Activated T-helper 1 cell treated with anti-CD3 and anti-CD28 coated beads, Interleukin-12 subunit alpha, Interleukin-12 subunit beta, Interleukin-2, Interleukin-4 antibody, amounts not matched to agents 30 ng/mL and 10 ng/mL and 1 ng/mL, durations not matched to agents 14 hours and 24 hours and 36 hours (primary cell): ENCODE data around the gene ZFAND3. TPM values are rescaled to one million over a fixed set of nuclear protein-coding genes. Genes with fewer than 3 reads are reported as not detected.
"Not testable (repeated sequence)": the region's sequence is repeated elsewhere in the genome, so short reads cannot be mapped to it uniquely, and the experiment has no call there.

ENCODE experiments used
- DNase-seq: peaks from one replicate; pipeline ENCODE4 v3.0.0; 2021; ENCODE audit warnings: low spot score
- H3K27ac Mint-ChIP-seq: one replicate; pipeline ENCODE4 v1.8.0; 2021; ENCODE audit warnings: mild to moderate bottlenecking, mixed read lengths
- H3K27me3 Mint-ChIP-seq: one replicate; pipeline ENCODE4 v1.8.0; 2022; ENCODE audit warnings: mild to moderate bottlenecking, moderate library complexity, mixed read lengths; ENCODE audit not compliant: insufficient read depth
- H3K36me3 Mint-ChIP-seq: one replicate; pipeline ENCODE4 v1.8.0; 2021; ENCODE audit warnings: low read depth, mixed read lengths
- H3K4me1 Mint-ChIP-seq: one replicate; pipeline ENCODE4 v1.8.0; 2021; ENCODE audit warnings: low read depth, mixed read lengths
- H3K4me3 Mint-ChIP-seq: one replicate; pipeline ENCODE4 v1.8.0; 2021; ENCODE audit warnings: mild to moderate bottlenecking, moderate library complexity, mixed read lengths
- H3K9me3 Mint-ChIP-seq: one replicate; pipeline ENCODE4 v1.8.0; 2021; ENCODE audit warnings: mixed read lengths
- intact Hi-C: fragments of 100-400 bp; cut with micrococcal nuclease; formaldehyde crosslinking; loops from one replicate; pipeline ENCODE4 v1.15.1; 2024
- total RNA-seq: library from RNA; stranded (reverse); gene quantifications from 2 replicates; pipeline ENCODE4 v1.2.3, GENCODE V29; 2022

Gene ZFAND3
- total RNA-seq, 1 donor from 2014 or later = 44.1 TPM

GRCh38 chr6:37987559-37987958 lies 168.0 kb downstream of the ZFAND3 start:
- no peak overlapping the region for H3K4me3 Mint-ChIP-seq
- no peak overlapping the region for H3K27ac Mint-ChIP-seq
- H3K27me3 Mint-ChIP-seq = no peaks in the 10 kb centered on the region
- intact Hi-C loops = loop anchor here (2.0 to 5.0 kb wide), 3 partner anchors 41 to 119 kb away; no protein-coding TSS in a partner anchor
- H3K9me3 Mint-ChIP-seq = no peaks in the 10 kb centered on the region
- no peaks in the 10 kb centered on the region for H3K36me3 Mint-ChIP-seq
- peaks cover 56% of the 10 kb centered on the region for H3K4me1 Mint-ChIP-seq
- DNase-seq = no peak

DNA sequence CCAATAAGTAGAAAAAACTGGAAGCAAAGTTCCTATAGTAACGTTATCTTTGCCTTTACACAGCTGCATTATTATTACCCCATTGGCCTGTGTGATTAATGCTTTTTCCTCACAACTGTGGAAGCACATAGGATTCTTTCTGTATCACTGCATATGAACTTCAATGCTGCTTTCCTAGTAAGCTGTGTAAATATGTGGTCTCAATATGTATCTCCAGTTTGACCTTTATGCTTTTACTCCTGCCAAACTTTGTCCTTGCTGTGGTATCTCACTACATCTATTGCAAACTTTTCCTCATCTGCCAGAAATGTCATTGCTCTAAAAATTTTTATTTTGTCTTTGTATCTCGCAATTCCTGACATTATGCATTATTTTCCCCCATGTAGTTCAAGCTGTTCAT lies 168.6 kb downstream of the ZFAND3 start:
- H3K27ac Mint-ChIP-seq = no peak overlapping the region
- no peak for DNase-seq
- H3K9me3 Mint-ChIP-seq = no peaks in the 10 kb centered on the region
- intact Hi-C loops = loop anchor here (5.0 kb wide), 1 partner anchor 69 kb away; no protein-coding TSS in a partner anchor
- H3K36me3 Mint-ChIP-seq = no peaks in the 10 kb centered on the region
- no peaks in the 10 kb centered on the region for H3K27me3 Mint-ChIP-seq
- H3K4me1 Mint-ChIP-seq = peaks cover 56% of the 10 kb centered on the region
- H3K4me3 Mint-ChIP-seq = no peak overlapping the region

DNA sequence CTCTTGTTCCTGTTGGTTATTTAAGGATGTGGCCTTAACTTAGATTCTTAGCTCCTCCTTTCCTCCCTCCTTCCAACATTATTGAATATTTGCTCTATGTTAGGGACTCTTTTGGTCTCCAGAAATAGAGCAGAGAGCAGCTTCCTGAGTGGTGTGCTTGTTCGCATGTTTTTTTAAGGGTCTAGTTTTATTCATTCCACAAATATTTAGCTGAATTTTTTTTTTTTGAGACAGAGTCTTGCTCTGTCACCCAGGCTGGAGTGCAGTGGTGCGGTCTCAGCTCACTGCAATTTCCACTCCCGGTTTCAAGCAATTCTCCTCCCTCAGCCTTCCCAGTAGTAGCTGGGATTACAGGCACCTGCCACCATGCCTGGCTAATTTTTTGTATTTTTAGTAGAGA lies 169.2 kb downstream of the ZFAND3 start:
- intact Hi-C loops = loop anchor here (5.0 kb wide), 1 partner anchor 69 kb away; no protein-coding TSS in a partner anchor
- no peak overlapping the region for H3K27ac Mint-ChIP-seq

DNA sequence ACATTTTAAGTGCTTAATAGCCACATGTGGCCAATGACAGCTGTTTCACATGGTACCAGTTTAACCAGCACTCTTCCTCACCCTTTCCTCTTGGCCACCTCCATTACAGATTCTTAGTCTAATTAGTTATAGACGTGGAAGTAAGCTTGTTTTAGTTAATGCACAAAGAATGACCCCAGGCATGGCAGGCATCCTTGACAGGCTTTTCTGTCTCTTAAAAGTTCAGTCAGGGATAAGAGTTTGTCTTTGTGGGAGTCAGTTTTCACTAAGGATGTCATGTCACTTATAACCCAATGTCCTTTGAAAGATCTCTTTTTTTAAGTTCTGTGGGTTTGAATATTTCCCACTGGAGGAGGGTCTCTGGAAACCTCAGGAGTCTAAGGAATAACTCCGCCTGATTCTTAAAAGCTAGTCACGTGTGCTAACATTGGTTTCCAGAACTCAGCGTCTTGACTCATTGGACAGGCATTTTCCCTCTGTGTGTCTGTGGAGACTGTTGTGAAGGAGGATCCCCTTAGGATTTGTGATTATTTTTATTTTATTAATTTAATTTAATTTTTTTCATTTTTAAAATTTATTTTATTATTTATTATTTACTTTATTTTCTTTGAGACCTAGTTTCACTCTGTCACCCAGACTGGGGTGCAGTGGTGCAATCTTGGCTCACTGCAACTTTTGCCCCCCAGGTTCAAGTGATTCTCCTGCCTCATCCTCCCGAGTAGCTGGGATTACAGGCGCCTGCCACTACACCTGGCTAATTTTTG lies 171.4 kb downstream of the ZFAND3 start:
- Mint-ChIP-seq H3K9me3 (no peaks in the 10 kb centered on the region), H3K27me3 (no peaks in the 10 kb centered on the region), H3K36me3 (no peaks in the 10 kb centered on the region), H3K4me3 (no peak overlapping the region), H3K4me1 (peaks cover 38% of the 10 kb centered on the region), H3K27ac (no peak overlapping the region)
- no peak for DNase-seq
- intact Hi-C loops = no loop called here

More for the DNA sequence above, 169.2 kb downstream of the ZFAND3 start:
- Mint-ChIP-seq H3K4me3 (no peak overlapping the region), H3K4me1 (peaks cover 53% of the 10 kb centered on the region), H3K36me3 (no peaks in the 10 kb centered on the region), H3K27me3 (no peaks in the 10 kb centered on the region), H3K9me3 (no peaks in the 10 kb centered on the region)
- DNase-seq = no peak

GRCh38 chr6:37992749-37993148 lies 173.2 kb downstream of the ZFAND3 start:
- H3K36me3 Mint-ChIP-seq = no peaks in the 10 kb centered on the region
- no peak for DNase-seq
- peaks cover 20% of the 10 kb centered on the region for H3K4me1 Mint-ChIP-seq
- H3K4me3 Mint-ChIP-seq = no peak overlapping the region
- no peak overlapping the region for H3K27ac Mint-ChIP-seq
- H3K27me3 Mint-ChIP-seq = no peaks in the 10 kb centered on the region
- H3K9me3 Mint-ChIP-seq = no peaks in the 10 kb centered on the region
- intact Hi-C loops = no loop called here

DNA sequence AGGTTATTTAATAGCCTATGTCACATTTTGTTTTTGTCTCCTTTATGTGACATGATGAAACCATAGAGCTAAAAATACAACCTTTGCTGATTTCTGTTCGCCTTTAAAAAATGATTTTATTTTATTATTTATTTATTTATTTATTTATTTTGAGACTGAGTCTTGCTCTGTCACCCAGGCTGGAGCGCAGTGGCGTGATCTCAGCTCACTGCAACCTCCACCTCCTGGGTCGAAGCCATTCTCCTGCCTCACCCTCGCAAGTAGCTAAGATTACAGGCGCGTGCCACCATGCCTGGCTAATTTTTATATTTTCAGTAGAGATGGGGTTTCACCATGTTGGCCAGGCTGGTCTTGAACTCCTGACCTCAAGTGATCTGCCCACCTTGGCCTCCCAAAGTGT lies 173.7 kb downstream of the ZFAND3 start:
- DNase-seq, H3K27ac Mint-ChIP-seq, H3K27me3 Mint-ChIP-seq, intact Hi-C loops, H3K36me3 Mint-ChIP-seq, H3K4me3 Mint-ChIP-seq, H3K9me3 Mint-ChIP-seq: not testable (repeated sequence)
- H3K4me1 Mint-ChIP-seq = peaks cover 19% of the 10 kb centered on the region

DNA sequence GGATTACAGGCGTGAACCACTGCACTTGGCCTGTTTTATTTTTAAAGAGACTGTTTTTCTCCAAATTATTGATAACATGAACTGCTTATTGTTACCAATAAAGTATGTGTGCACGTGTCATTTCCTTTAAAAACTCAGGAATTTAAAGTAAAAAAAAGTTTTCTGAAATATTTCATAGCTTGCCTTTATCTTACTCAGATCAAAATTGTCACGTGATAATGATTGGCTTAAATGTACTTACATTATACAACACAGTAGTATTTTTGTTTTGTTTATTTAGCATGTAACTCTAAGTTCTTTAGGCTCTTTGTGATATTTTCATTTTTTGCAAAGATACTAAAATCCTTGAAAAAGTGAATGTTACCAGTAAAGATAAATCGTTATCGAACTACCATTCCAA lies 174.1 kb downstream of the ZFAND3 start:
- H3K9me3 Mint-ChIP-seq = no peaks in the 10 kb centered on the region
- no peaks in the 10 kb centered on the region for H3K36me3 Mint-ChIP-seq
- H3K27me3 Mint-ChIP-seq = no peaks in the 10 kb centered on the region
- peaks cover 15% of the 10 kb centered on the region for H3K4me1 Mint-ChIP-seq
- H3K27ac Mint-ChIP-seq = no peak overlapping the region
- intact Hi-C loops = no loop called here
- no peak overlapping the region for H3K4me3 Mint-ChIP-seq
- no peak for DNase-seq

GRCh38 chr6:37994223-37994622 lies 174.7 kb downstream of the ZFAND3 start:
- no peaks in the 10 kb centered on the region for H3K9me3 Mint-ChIP-seq

GRCh38 chr6:37998366-37998765 lies 178.8 kb downstream of the ZFAND3 start:
- H3K36me3 Mint-ChIP-seq = no peaks in the 10 kb centered on the region
- H3K4me3 Mint-ChIP-seq = no peak overlapping the region
- H3K27ac Mint-ChIP-seq = no peak overlapping the region
- DNase-seq = no peak
- H3K9me3 Mint-ChIP-seq = no peaks in the 10 kb centered on the region
- H3K27me3 Mint-ChIP-seq = no peaks in the 10 kb centered on the region
- H3K4me1 Mint-ChIP-seq = no peaks in the 10 kb centered on the region
- intact Hi-C loops = no loop called here

More at GRCh38 chr6:37994223-37994622, 174.7 kb downstream of the ZFAND3 start:
- no peaks in the 10 kb centered on the region for H3K27me3 Mint-ChIP-seq
- no peaks in the 10 kb centered on the region for H3K36me3 Mint-ChIP-seq
- DNase-seq = no peak
- H3K4me3 Mint-ChIP-seq = no peak overlapping the region
- H3K4me1 Mint-ChIP-seq = peaks cover 11% of the 10 kb centered on the region
- H3K27ac Mint-ChIP-seq = no peak overlapping the region
- intact Hi-C loops = no loop called here

DNA sequence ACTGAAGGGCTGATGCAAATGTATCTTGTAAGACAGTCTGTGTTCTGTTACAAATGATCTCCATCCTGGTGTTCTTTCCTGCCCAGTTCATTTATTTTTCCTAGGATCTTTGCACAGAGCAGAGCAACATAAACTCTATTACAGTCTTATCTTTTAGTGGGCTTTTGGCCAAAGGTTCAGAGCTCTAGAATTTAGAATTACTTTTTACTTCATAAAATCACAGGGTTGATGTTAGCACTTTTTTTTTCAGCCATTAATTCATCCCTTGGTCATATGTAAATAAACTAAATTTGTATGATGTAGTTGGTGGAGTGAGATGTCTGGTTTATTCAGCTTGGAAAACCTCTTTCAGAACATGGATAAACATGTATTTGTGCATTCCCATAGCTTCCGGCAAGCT lies 181.9 kb downstream of the ZFAND3 start:
- H3K9me3 Mint-ChIP-seq = no peaks in the 10 kb centered on the region
- intact Hi-C loops = no loop called here
- H3K4me1 Mint-ChIP-seq = no peaks in the 10 kb centered on the region
- no peak overlapping the region for H3K27ac Mint-ChIP-seq
- no peaks in the 10 kb centered on the region for H3K36me3 Mint-ChIP-seq
- DNase-seq = no peak
- H3K27me3 Mint-ChIP-seq = no peaks in the 10 kb centered on the region
- H3K4me3 Mint-ChIP-seq = no peak overlapping the region

- Mint-ChIP-seq H3K9me3 (no peaks in the 10 kb centered on the region), H3K4me3 (no peak overlapping the region), H3K4me1 (no peaks in the 10 kb centered on the region), H3K36me3 (no peaks in the 10 kb centered on the region), H3K27me3 (no peaks in the 10 kb centered on the region), H3K27ac (no peak overlapping the region)
- intact Hi-C loops = no loop called here
- no peak for DNase-seq
These were observed 185.4 kb downstream of the ZFAND3 start for GRCh38 chr6:38004908-38005307.

DNA sequence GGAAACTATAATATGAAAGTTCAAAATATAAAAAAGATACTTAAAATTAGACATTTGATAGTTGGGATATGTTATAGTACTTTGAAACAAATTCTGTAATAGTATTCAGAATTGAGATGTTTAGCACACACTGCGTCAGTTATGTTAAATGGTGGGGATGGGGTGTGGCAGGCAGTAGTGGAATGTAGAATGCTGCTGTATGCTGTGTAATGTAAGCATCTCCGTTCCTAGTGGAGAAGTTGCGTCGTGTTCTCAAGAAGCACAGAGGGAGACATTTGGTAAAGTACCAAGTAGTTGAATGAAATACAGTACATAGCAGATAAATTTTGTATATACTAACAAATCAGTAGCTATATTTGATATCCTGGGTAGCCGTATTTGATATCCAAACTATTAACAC lies 192.4 kb downstream of the ZFAND3 start:
- H3K9me3 Mint-ChIP-seq = no peaks in the 10 kb centered on the region
- no peaks in the 10 kb centered on the region for H3K27me3 Mint-ChIP-seq
- no peak for DNase-seq
- H3K27ac Mint-ChIP-seq = no peak overlapping the region
- peaks cover 6% of the 10 kb centered on the region for H3K4me1 Mint-ChIP-seq
- no peak overlapping the region for H3K4me3 Mint-ChIP-seq
- no peaks in the 10 kb centered on the region for H3K36me3 Mint-ChIP-seq
- intact Hi-C loops = loop anchor here (1.0 to 2.0 kb wide), 3 partner anchors 221 to 315 kb away; partner anchors contain the start of gene MDGA1

GRCh38 chr6:38012573-38012972 lies 193.0 kb downstream of the ZFAND3 start:
- DNase-seq = no peak
- intact Hi-C loops = loop anchor here (1.0 to 2.0 kb wide), 3 partner anchors 221 to 316 kb away; partner anchors contain the start of gene MDGA1
- H3K27me3 Mint-ChIP-seq = no peaks in the 10 kb centered on the region
- H3K9me3 Mint-ChIP-seq = no peaks in the 10 kb centered on the region
- peaks cover 6% of the 10 kb centered on the region for H3K4me1 Mint-ChIP-seq
- no peak overlapping the region for H3K27ac Mint-ChIP-seq
- H3K4me3 Mint-ChIP-seq = no peak overlapping the region
- H3K36me3 Mint-ChIP-seq = no peaks in the 10 kb centered on the region
